ENCODE measurements around the gene NOVA2.

NOVA2 gene

GRCh38 chr19:45954156-45954555 lies 19.5 kb downstream of the NOVA2 start:
- H3K4me3 ChIP-seq (replicated peaks; ENCODE audit: low read depth, low read length) = no peak overlapping the region
- DNase-seq (ENCODE audit: low read depth) = no peak
- no peak for TF ChIP-seq CTCF (IDR thresholded peaks at IDR 0.05; ENCODE audit: low read length, missing control alignments)

GRCh38 chr19:45953676-45954075 lies 20.0 kb downstream of the NOVA2 start:
- no peak for TF ChIP-seq CTCF (IDR thresholded peaks at IDR 0.05; ENCODE audit: low read length, missing control alignments)
- no peak overlapping the region for H3K4me3 ChIP-seq (replicated peaks; ENCODE audit: low read depth, low read length)
- no peak for DNase-seq (ENCODE audit: low read depth)

GRCh38 chr19:45952686-45953505 lies 20.8 kb downstream of the NOVA2 start:
- no peak overlapping the region for H3K4me3 ChIP-seq (replicated peaks; ENCODE audit: low read depth, low read length)
- peak; percentile 72 for DNase-seq (ENCODE audit: low read depth)
- TF ChIP-seq CTCF (IDR thresholded peaks at IDR 0.05; ENCODE audit: low read length, missing control alignments) = no peak

- no peak overlapping the region for H3K4me3 ChIP-seq (replicated peaks; ENCODE audit: low read depth, low read length)
- no peak for DNase-seq (ENCODE audit: low read depth)
- TF ChIP-seq CTCF (IDR thresholded peaks at IDR 0.05; ENCODE audit: low read length, missing control alignments) = no peak
Measured at GRCh38 chr19:45952341-45952685, 21.4 kb downstream of the NOVA2 start.

- no peak for TF ChIP-seq CTCF (IDR thresholded peaks at IDR 0.05; ENCODE audit: low read length, missing control alignments)
- DNase-seq (ENCODE audit: low read depth) = no peak
- no peak overlapping the region for H3K4me3 ChIP-seq (replicated peaks; ENCODE audit: low read depth, low read length)
Measured at GRCh38 chr19:45947926-45948325, 25.7 kb downstream of the NOVA2 start.

GRCh38 chr19:45940515-45940805 lies 33.2 kb downstream of the NOVA2 start:
- TF ChIP-seq CTCF (IDR thresholded peaks at IDR 0.05; ENCODE audit: low read length, missing control alignments) = no peak
- H3K4me3 ChIP-seq (replicated peaks; ENCODE audit: low read depth, low read length) = no peak overlapping the region
- DNase-seq (ENCODE audit: low read depth) = no peak

Measured in fibroblast of pulmonary artery (primary cell).